HCT116 (cell line): Measurements from ENCODE around the gene CAPZA2. TPM values are rescaled to one million over a fixed set of nuclear protein-coding genes. Genes with fewer than 3 reads are reported as not detected.

Experiments
- ATAC-seq: fragments of 200-7000 bp; cut with Tn5 transposase; 2 replicates; pipeline ENCODE4 v1.9.1; 2020; ENCODE audit warnings: mild to moderate bottlenecking, moderate library complexity
- BruUV-seq: library from RNA; stranded (reverse); fragments of 400-500 nt; replicated peaks from 2 replicates; lab custom pipeline; 2021; lab: Mats Ljungman, UMichigan
- CTCF ChIA-PET: fragments of 300-600 bp; sonication (Branson Sonifier 250); formaldehyde crosslinking; loops from one replicate; lab custom pipeline; 2021; ENCODE audit warnings: antibody characterized with exemption; lab: Charles Lee
- POLR2A ChIA-PET: fragments of 300-600, 350-600 bp; sonication (Branson Sonifier 250); formaldehyde crosslinking; loops from one replicate; lab custom pipeline; 2021; ENCODE audit warnings: antibody characterized with exemption; lab: Charles Lee
- RAD21 ChIA-PET, 2 experiments: fragments of 300-600 bp; sonication (Branson Sonifier 250); formaldehyde crosslinking; loops; one replicate each; lab custom pipeline; 2023; ENCODE audit warnings: low total read pairs in 2 of 2; ENCODE audit not compliant: uncharacterized antibody in 2 of 2, unreplicated experiment in 2 of 2, low non-redundant PET in 1 of 2; lab: Charles Lee
- DNase-seq: peaks from one replicate; pipeline ENCODE4 v3.0.0-alpha.2; 2010; ENCODE audit warnings: low read depth, low spot score
- H2AFZ ChIP-seq: fragments of 200-600 bp; shearing (Covaris generic), sonication (generic); 2 replicates; pipeline ENCODE4 v1.6.1; 2017; ENCODE audit warnings: low read depth, mixed run types, mixed read lengths, antibody characterized with exemption, low read length; ENCODE audit not compliant: poor library complexity, severe bottlenecking
- H3K27ac ChIP-seq: 2 replicates; pipeline ENCODE4 v1.5.1; 2012; ENCODE audit warnings: low read depth, low read length
- H3K27me3 ChIP-seq: fragments of 200-600 bp; sonication (generic); 2 replicates; pipeline ENCODE4 v1.6.1; 2016; ENCODE audit warnings: mixed run types, low read length, mixed read lengths; ENCODE audit not compliant: insufficient read depth
- H3K36me3 ChIP-seq, 2 experiments: fragments of 200-500 bp in 1 of 2; fragments of 200-600 bp in 1 of 2; sonication (Bioruptor generic) in 1 of 2; sonication (generic) in 1 of 2; 2 replicates each; pipeline versions ENCODE4 v1.5.1 to v1.6.1; 2014 to 2016; ENCODE audit warnings: low read length in 2 of 2, inconsistent platforms in 1 of 2, mixed read lengths in 1 of 2, mixed run types in 1 of 2; ENCODE audit not compliant: insufficient read depth in 2 of 2, control insufficient read depth in 1 of 2
- H3K4me1 ChIP-seq, 2 experiments: fragments of 200-600 bp in 1 of 2; sonication (generic) in 1 of 2; 2 replicates each; pipeline versions ENCODE4 v1.5.1 to v1.6.1; 2012 to 2017; ENCODE audit warnings: low read length in 2 of 2, inconsistent platforms in 1 of 2, mild to moderate bottlenecking in 1 of 2, mixed read lengths in 1 of 2, mixed run types in 1 of 2, moderate library complexity in 1 of 2; ENCODE audit not compliant: insufficient read depth in 2 of 2, control insufficient read depth in 1 of 2
- H3K4me2 ChIP-seq: fragments of 200-600 bp; sonication (generic); 2 replicates; pipeline ENCODE4 v1.6.1; 2017; ENCODE audit warnings: mixed run types, low read length, mixed read lengths
- H3K4me3 ChIP-seq, 2 experiments: fragments of 200-600 bp in 1 of 2; sonication (generic) in 1 of 2; replicated peaks in 1 of 2; 2 replicates each; pipeline ENCODE4 v1.5.1; 2011 to 2016; ENCODE audit warnings: low read length in 2 of 2, control low read depth in 1 of 2, low read depth in 1 of 2, mild to moderate bottlenecking in 1 of 2, mixed read lengths in 1 of 2, mixed run types in 1 of 2
- H3K79me2 ChIP-seq: fragments of 200-600 bp; sonication (generic); 2 replicates; pipeline ENCODE4 v1.6.1; 2017; ENCODE audit warnings: mild to moderate bottlenecking, mixed run types, low read length, moderate library complexity, mixed read lengths; ENCODE audit not compliant: insufficient read depth
- H3K9ac ChIP-seq: fragments of 200-600 bp; sonication (generic); 2 replicates; pipeline ENCODE4 v1.6.1; 2016; ENCODE audit warnings: low read length, mixed read lengths
- H3K9me2 ChIP-seq: fragments of 200-600 bp; sonication (generic), shearing (Covaris generic); 2 replicates; pipeline ENCODE4 v1.6.1; 2017; ENCODE audit warnings: mixed run types, mild to moderate bottlenecking, moderate library complexity; ENCODE audit not compliant: insufficient read depth
- H3K9me3 ChIP-seq, 2 experiments: fragments of 200-500 bp in 1 of 2; fragments of 200-600 bp in 1 of 2; sonication (Bioruptor generic) in 1 of 2; sonication (generic) in 1 of 2; 2 replicates each; pipeline ENCODE4 v1.6.1; 2014 to 2017; ENCODE audit warnings: low read length in 2 of 2, mixed read lengths in 2 of 2, inconsistent platforms in 1 of 2, low read depth in 1 of 2, mild to moderate bottlenecking in 1 of 2, mixed run types in 1 of 2, moderate library complexity in 1 of 2; ENCODE audit not compliant: control insufficient read depth in 1 of 2, insufficient read depth in 1 of 2
- H4K20me1 ChIP-seq: fragments of 200-600 bp; sonication (generic), shearing (Covaris generic); 2 replicates; pipeline ENCODE4 v1.6.1; 2017; ENCODE audit warnings: mixed run types, mild to moderate bottlenecking, moderate library complexity; ENCODE audit not compliant: insufficient read depth
- CBX3 ChIP-seq: IDR thresholded peaks from 2 replicates; pipeline ENCODE4 v1.6.1; 2012; ENCODE audit warnings: low read depth
- CEBPB ChIP-seq: IDR thresholded peaks from 2 replicates; pipeline ENCODE4 v1.6.1; 2012; ENCODE audit warnings: low read depth
- CTCF ChIP-seq, 3 experiments: fragments of 200-600 bp in 1 of 3; sonication (generic) in 1 of 3; IDR thresholded peaks in 2 of 3; conservative IDR thresholded peaks in 1 of 3; 2 replicates each; pipeline ENCODE4 v1.5.1; 2012 to 2017; ENCODE audit warnings: low read depth in 2 of 3, low read length in 2 of 3, antibody characterized with exemption in 1 of 3, borderline replicate concordance in 1 of 3, control low read depth in 1 of 3, mild to moderate bottlenecking in 1 of 3, mixed read lengths in 1 of 3, mixed run types in 1 of 3, moderate library complexity in 1 of 3; ENCODE audit not compliant: insufficient read depth in 1 of 3
- EGR1 ChIP-seq: IDR thresholded peaks from 2 replicates; pipeline ENCODE4 v1.6.1; 2012; ENCODE audit warnings: low read depth
- ELF1 ChIP-seq: IDR thresholded peaks from 2 replicates; pipeline ENCODE4 v1.6.1; 2012; ENCODE audit warnings: low read depth, borderline replicate concordance
- EZH2phosphoT487 ChIP-seq: fragments of 200-600 bp; IDR thresholded peaks from 2 replicates; pipeline ENCODE4 v1.6.1; 2018; ENCODE audit warnings: antibody characterized with exemption, borderline replicate concordance
- FOSL1 ChIP-seq: IDR thresholded peaks from 2 replicates; pipeline ENCODE4 v1.6.1; 2012; ENCODE audit warnings: low read depth
- MAX ChIP-seq: IDR thresholded peaks from 2 replicates; pipeline ENCODE4 v1.6.1; 2012
- POLR2A ChIP-seq: IDR thresholded peaks from 2 replicates; pipeline ENCODE4 v1.7.0; 2011; ENCODE audit warnings: borderline replicate concordance; ENCODE audit not compliant: insufficient read depth, insufficient read length; ENCODE audit errors: extremely low read depth
- POLR2AphosphoS5 ChIP-seq: IDR thresholded peaks from 2 replicates; pipeline ENCODE4 v1.6.1; 2011; ENCODE audit warnings: mild to moderate bottlenecking, low read depth, low read length, moderate library complexity
- RAD21 ChIP-seq: IDR thresholded peaks from 2 replicates; pipeline ENCODE4 v1.6.1; 2012; ENCODE audit warnings: low read depth, mild to moderate bottlenecking
- REST ChIP-seq: IDR thresholded peaks from 2 replicates; pipeline ENCODE4 v1.6.1; 2012; ENCODE audit warnings: low read depth
- SP1 ChIP-seq: IDR thresholded peaks from 2 replicates; pipeline ENCODE4 v1.6.1; 2012; ENCODE audit warnings: low read depth
- SRF ChIP-seq: IDR thresholded peaks from 2 replicates; pipeline ENCODE4 v1.6.1; 2012; ENCODE audit warnings: low read depth
- YY1 ChIP-seq: IDR thresholded peaks from 2 replicates; pipeline ENCODE4 v1.6.1; 2011; ENCODE audit warnings: low read length, low read depth, moderate library complexity, mild to moderate bottlenecking; ENCODE audit not compliant: insufficient replicate concordance; ENCODE audit errors: extremely low read depth
- ZBTB33 ChIP-seq: IDR thresholded peaks from 2 replicates; pipeline ENCODE4 v1.6.1; 2011; ENCODE audit warnings: mild to moderate bottlenecking, low read length, moderate library complexity; ENCODE audit not compliant: insufficient replicate concordance; ENCODE audit errors: extremely low read depth
- ZFX ChIP-seq: fragments of 450-650 bp; IDR thresholded peaks from 2 replicates; pipeline ENCODE4 v1.6.1; 2017
- ZNF274 ChIP-seq: fragments of 200-500 bp; sonication (Bioruptor generic); IDR thresholded peaks from 2 replicates; pipeline ENCODE4 v1.6.1; 2014; ENCODE audit warnings: mild to moderate bottlenecking, low read depth, low read length, inconsistent platforms
- intact Hi-C: fragments of 100-400 bp; cut with micrococcal nuclease; formaldehyde crosslinking; loops from 2 replicates; pipeline ENCODE4 v1.10.0; 2022
- total RNA-seq: library from RNA; stranded (reverse); gene quantifications from one replicate; pipeline ENCODE4 v1.2.1, GENCODE V29; 2021; ENCODE audit not compliant: unreplicated experiment

Gene CAPZA2
- total RNA-seq, 1 experiment from 2014 or later: 135 TPM

GRCh38 chr7:116812860-116813259 lies 49.5 kb upstream of the CAPZA2 start:
- BruUV-seq: no TSS peak
- no peak for TF ChIP-seq ZFX
- no peak for TF ChIP-seq SRF
- TF ChIP-seq RAD21: no peak
- TF ChIP-seq CTCF (IDR thresholded peaks at IDR 0.05 in 2 of 3, conservative IDR thresholded peaks at IDR 0.05 in 1 of 3; ENCODE audit: borderline replicate concordance in 1 of 3, insufficient read depth in 1 of 3, low read depth in 2 of 3, low read length in 2 of 3): no peak
- TF ChIP-seq YY1: no peak
- no peak for TF ChIP-seq FOSL1
- TF ChIP-seq REST: no peak
- no peak for TF ChIP-seq SP1
- no peak for TF ChIP-seq CBX3
- no peak for TF ChIP-seq ELF1
- TF ChIP-seq POLR2A: no peak
- no peak for TF ChIP-seq CEBPB
- no peak for TF ChIP-seq MAX
- TF ChIP-seq ZNF274: no peak
- no peak for TF ChIP-seq ZBTB33
- TF ChIP-seq EGR1: no peak
- TF ChIP-seq POLR2AphosphoS5: no peak
- no peak for TF ChIP-seq EZH2phosphoT487
- Histone ChIP-seq H3K79me2 (no peaks in the 10 kb centered on the region), H3K9ac (no peak overlapping the region), H3K36me3 (no peaks in the 10 kb centered on the region), H3K4me2 (no peak overlapping the region), H3K27ac (no peak overlapping the region), H2AFZ (no peak overlapping the region), H3K4me3 (no peak overlapping the region), H3K9me3 (no peaks in the 10 kb centered on the region), H3K27me3 (no peaks in the 10 kb centered on the region), H3K4me1 (peaks cover 23 to 32% of the 10 kb centered on the region in 2 experiments), H4K20me1 (no peaks in the 10 kb centered on the region), H3K9me2 (no peaks in the 10 kb centered on the region)
- no peak for DNase-seq
- ChIA-PET POLR2A (no interaction called here), CTCF (no interaction called here), RAD21 (no interaction called here)
- no peak for ATAC-seq
- intact Hi-C loops: no loop called here
